ENCODE measurements around the gene MYO15B. TPM values are rescaled to one million over a fixed set of nuclear protein-coding genes. Genes with fewer than 3 reads are reported as not detected.

MYO15B gene
- total RNA-seq, 1 experiment from 2014 or later = 7.1 TPM

DNA sequence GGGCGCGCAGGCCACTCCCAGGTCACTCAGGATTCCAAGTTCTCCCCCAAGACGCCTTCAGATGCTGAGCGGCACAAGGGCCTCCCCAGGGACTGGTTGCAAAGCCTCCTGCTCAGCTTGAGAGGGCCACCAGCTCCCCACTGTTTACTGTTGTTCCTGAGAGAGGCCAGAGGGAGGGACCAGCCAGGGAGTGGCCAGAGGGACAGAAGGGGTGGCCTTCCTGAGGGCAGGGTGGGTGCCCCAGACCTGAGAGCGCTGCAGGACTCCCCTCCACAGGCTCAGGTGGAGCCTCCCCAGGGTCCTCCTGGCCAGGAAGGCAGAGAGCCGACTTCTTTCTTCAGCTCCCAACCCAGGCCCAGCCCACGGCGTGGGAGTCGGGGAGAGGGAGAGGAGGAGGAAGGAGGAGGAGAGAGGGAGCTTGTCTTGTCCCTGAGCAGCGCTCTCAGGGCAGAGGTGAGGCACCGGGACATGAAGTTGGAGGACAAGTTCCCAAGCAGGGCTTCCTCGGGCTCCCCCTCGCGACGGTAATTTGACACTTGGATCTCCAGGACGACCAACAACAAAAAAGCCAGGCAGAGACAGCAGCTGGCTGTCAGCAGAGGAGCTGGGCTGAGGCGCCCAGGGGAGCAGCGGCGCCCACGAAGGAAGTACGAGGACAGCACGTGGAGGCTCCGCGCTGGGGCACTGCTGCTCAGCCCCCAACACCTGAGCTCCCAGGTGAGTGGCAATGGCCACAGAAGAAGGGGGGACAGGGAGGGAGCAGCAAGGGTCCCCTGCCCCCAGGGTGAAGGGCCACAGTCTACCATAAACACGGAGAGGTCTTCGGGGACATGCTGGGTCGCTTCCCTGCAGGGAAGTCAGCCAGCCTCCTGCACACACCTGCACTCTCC lies 46.1 kb downstream of the MYO15B start:
- Histone ChIP-seq H4K20me1 (ENCODE audit: low read length) (no peaks in the 10 kb centered on the region), H3K4me3 (ENCODE audit: low read length) (no peak overlapping the region), H3K36me3 (ENCODE audit: low read depth, low read length) (no peaks in the 10 kb centered on the region), H3K79me2 (ENCODE audit: low read length) (no peaks in the 10 kb centered on the region), H3K9me2 (replicated peaks; ENCODE audit: low read length) (no peaks in the 10 kb centered on the region), H3K9me3 (ENCODE audit: low read length) (no peaks in the 10 kb centered on the region), H3K27me3 (ENCODE audit: low read length) (no peaks in the 10 kb centered on the region), H3F3A (ENCODE audit: low read length, unreplicated experiment) (no peaks in the 10 kb centered on the region), H2AFZ (ENCODE audit: low read length) (peak overlapping the region; percentile 47), H3K4me2 (ENCODE audit: low read length) (peak overlapping the region; percentile 58), H3K27ac (ENCODE audit: low read length) (peak overlapping the region; percentile 89), H3K9ac (ENCODE audit: low read length) (peak overlapping the region; percentile 74), H3K4me1 (ENCODE audit: insufficient read depth, low read length) (peaks cover 16% of the 10 kb centered on the region)
- intact Hi-C loops (cut with micrococcal nuclease) = loop anchor here (1.0 to 5.0 kb wide), 4 partner anchors 21 to 117 kb away; partner anchors contain the start of genes CASKIN2 and TSEN54
- ChIA-PET CTCF (interaction anchor here (0.6 to 2.7 kb wide), 31 partner anchors 8 to 739 kb away, joined by 3 to 83 read pairs (median 4); partner anchors contain the start of genes RECQL5, SAP30BP and TMEM94), POLR2A (ENCODE audit: unreplicated experiment) (interaction anchor here (0.5 to 1.4 kb wide), 5 partner anchors 12 to 363 kb away, joined by 3 to 11 read pairs (median 5); partner anchors contain the start of gene MIF4GD)
- DNase-seq (peak; percentile 98), ATAC-seq (peak; percentile 82)
- TF ChIP-seq EZH2 (IDR thresholded peaks at IDR 0.05; ENCODE audit: low read length, unreplicated experiment) (no peak), EZH2phosphoT487 (IDR thresholded peaks at IDR 0.05; ENCODE audit: borderline replicate concordance, low read length) (no peak)
- TF ChIP-seq, protein P1, sequence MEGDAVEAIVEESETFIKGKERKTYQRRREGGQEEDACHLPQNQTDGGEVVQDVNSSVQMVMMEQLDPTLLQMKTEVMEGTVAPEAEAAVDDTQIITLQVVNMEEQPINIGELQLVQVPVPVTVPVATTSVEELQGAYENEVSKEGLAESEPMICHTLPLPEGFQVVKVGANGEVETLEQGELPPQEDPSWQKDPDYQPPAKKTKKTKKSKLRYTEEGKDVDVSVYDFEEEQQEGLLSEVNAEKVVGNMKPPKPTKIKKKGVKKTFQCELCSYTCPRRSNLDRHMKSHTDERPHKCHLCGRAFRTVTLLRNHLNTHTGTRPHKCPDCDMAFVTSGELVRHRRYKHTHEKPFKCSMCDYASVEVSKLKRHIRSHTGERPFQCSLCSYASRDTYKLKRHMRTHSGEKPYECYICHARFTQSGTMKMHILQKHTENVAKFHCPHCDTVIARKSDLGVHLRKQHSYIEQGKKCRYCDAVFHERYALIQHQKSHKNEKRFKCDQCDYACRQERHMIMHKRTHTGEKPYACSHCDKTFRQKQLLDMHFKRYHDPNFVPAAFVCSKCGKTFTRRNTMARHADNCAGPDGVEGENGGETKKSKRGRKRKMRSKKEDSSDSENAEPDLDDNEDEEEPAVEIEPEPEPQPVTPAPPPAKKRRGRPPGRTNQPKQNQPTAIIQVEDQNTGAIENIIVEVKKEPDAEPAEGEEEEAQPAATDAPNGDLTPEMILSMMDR (conservative IDR thresholded peaks at IDR 0.05; ENCODE audit: low read depth, low read length) = peak; percentile 89
- no TSS peak for BruUV-seq (replicated peaks)

DNA sequence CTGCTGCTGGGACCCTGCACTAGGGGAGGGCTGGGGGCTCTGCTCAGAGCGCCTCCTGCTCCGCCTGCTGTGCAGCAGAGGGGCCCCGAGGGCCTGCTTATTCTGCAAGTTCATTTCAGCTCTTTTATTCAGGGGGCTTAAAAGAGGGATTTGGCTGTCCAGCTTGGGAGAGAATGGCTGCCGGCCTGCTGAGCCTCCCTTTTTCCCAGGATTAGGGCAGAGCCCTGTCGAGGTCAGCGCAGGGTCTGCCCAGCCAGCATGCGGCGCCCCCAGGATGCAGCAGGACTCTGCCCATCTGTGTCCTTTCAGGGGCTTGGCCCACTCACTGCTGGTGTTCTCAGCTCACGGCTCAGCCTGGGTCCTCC lies 46.8 kb downstream of the MYO15B start:
- Histone ChIP-seq H3K79me2 (ENCODE audit: low read length) (no peaks in the 10 kb centered on the region), H3K27ac (ENCODE audit: low read length) (peak overlapping the region; percentile 89), H3K4me1 (ENCODE audit: insufficient read depth, low read length) (peaks cover 16% of the 10 kb centered on the region), H3K36me3 (ENCODE audit: low read depth, low read length) (no peaks in the 10 kb centered on the region), H3F3A (ENCODE audit: low read length, unreplicated experiment) (no peaks in the 10 kb centered on the region), H3K27me3 (ENCODE audit: low read length) (no peaks in the 10 kb centered on the region), H4K20me1 (ENCODE audit: low read length) (no peaks in the 10 kb centered on the region), H2AFZ (ENCODE audit: low read length) (no peak overlapping the region), H3K9ac (ENCODE audit: low read length) (peak overlapping the region; percentile 34; the same call in 1 of the 2 replicates), H3K9me3 (ENCODE audit: low read length) (no peaks in the 10 kb centered on the region), H3K4me3 (ENCODE audit: low read length) (no peak overlapping the region), H3K4me2 (ENCODE audit: low read length) (peak overlapping the region; percentile 56), H3K9me2 (replicated peaks; ENCODE audit: low read length) (no peaks in the 10 kb centered on the region)
- BruUV-seq (replicated peaks) = no TSS peak
- ChIA-PET CTCF (interaction anchor here (0.6 to 2.7 kb wide), 19 partner anchors 11 to 739 kb away, joined by 3 to 83 read pairs (median 4); partner anchors contain the start of genes RECQL5 and SAP30BP), POLR2A (ENCODE audit: unreplicated experiment) (interaction anchor here (0.5 to 0.6 kb wide), 2 partner anchors 11 to 249 kb away, joined by 3 to 11 read pairs; a partner anchor contains a TSS)
- no peak for ATAC-seq
- intact Hi-C loops (cut with micrococcal nuclease) = loop anchor here (5.0 kb wide), 1 partner anchor 117 kb away; the partner anchor contains the start of genes CASKIN2 and TSEN54
- TF ChIP-seq, protein P1 (conservative IDR thresholded peaks at IDR 0.05; ENCODE audit: low read depth, low read length) = no peak
- TF ChIP-seq EZH2 (IDR thresholded peaks at IDR 0.05; ENCODE audit: low read length, unreplicated experiment) (no peak), EZH2phosphoT487 (IDR thresholded peaks at IDR 0.05; ENCODE audit: borderline replicate concordance, low read length) (no peak)
- DNase-seq = no peak

Data from PC-3 (cell line).